Measurements from ENCODE around the gene SIDT2.

The SIDT2 gene

GRCh38 chr11:117189191-117189940 is 10.8 kb downstream of the SIDT2 start:
- DNase-seq (ENCODE audit: low read depth), result no peak

- no peak for DNase-seq (ENCODE audit: low read depth)
Measured at GRCh38 chr11:117189941-117190544, 11.5 kb downstream of the SIDT2 start.

- no peak for DNase-seq (ENCODE audit: low read depth)
Measured at GRCh38 chr11:117191680-117192400, 13.3 kb downstream of the SIDT2 start.

GRCh38 chr11:117192401-117192875 is 13.9 kb downstream of the SIDT2 start:
- DNase-seq (ENCODE audit: low read depth), result no peak

- no peak for DNase-seq (ENCODE audit: low read depth)
Measured at GRCh38 chr11:117193130-117194020, 14.8 kb downstream of the SIDT2 start.

- no peak for DNase-seq (ENCODE audit: low read depth)
Measured at GRCh38 chr11:117194267-117194666, 15.7 kb downstream of the SIDT2 start.

GRCh38 chr11:117195258-117195657 is 16.7 kb downstream of the SIDT2 start:
- DNase-seq (ENCODE audit: low read depth), result no peak

- DNase-seq (ENCODE audit: low read depth), result no peak
Measured at GRCh38 chr11:117195761-117196160, 17.2 kb downstream of the SIDT2 start.

- no peak for DNase-seq (ENCODE audit: low read depth)
Measured at GRCh38 chr11:117197006-117197405, 18.5 kb downstream of the SIDT2 start.

- no peak for DNase-seq (ENCODE audit: low read depth)
Measured at GRCh38 chr11:117197516-117198456, 19.2 kb downstream of the SIDT2 start.

- DNase-seq (ENCODE audit: low read depth), result no peak
Measured at GRCh38 chr11:117198613-117199012, 20.1 kb downstream of the SIDT2 start.

- no peak for DNase-seq (ENCODE audit: low read depth)
Measured at GRCh38 chr11:117199053-117199915, 20.7 kb downstream of the SIDT2 start, which contains the start of gene TAGLN. TAGLN (plus strand) TSS chr11:117199370; CDS start chr11:117203014, 3,644 bp downstream.

- DNase-seq (ENCODE audit: low read depth), result no peak
Measured at GRCh38 chr11:117199916-117200812, 21.6 kb downstream of the SIDT2 start.

- no peak for DNase-seq (ENCODE audit: low read depth)
Measured at GRCh38 chr11:117200813-117201657, 22.5 kb downstream of the SIDT2 start.

GRCh38 chr11:117201658-117202305 is 23.2 kb downstream of the SIDT2 start:
- no peak for DNase-seq (ENCODE audit: low read depth)

- no peak for DNase-seq (ENCODE audit: low read depth)
Measured at GRCh38 chr11:117202386-117203068, 24.0 kb downstream of the SIDT2 start.

GRCh38 chr11:117203069-117203407 is 24.5 kb downstream of the SIDT2 start:
- DNase-seq (ENCODE audit: low read depth), result no peak

Data from stimulated activated CD8-positive, alpha-beta memory T cell treated with anti-CD3 and anti-CD28 coated beads, Interleukin-15, amount 100 ng/mL, for 24 hours (primary cell).